ENCODE results near the gene TRMT10B.
A peak's percentile ranks its signal among the peaks of the same experiment; 100 is the strongest.

The TRMT10B gene, protein sequence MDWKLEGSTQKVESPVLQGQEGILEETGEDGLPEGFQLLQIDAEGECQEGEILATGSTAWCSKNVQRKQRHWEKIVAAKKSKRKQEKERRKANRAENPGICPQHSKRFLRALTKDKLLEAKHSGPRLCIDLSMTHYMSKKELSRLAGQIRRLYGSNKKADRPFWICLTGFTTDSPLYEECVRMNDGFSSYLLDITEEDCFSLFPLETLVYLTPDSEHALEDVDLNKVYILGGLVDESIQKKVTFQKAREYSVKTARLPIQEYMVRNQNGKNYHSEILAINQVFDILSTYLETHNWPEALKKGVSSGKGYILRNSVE

GRCh38 chr9:37753489-37754190 is at the start of gene TRMT10B:
Gene TRMT10B (plus strand): TSS chr9:37753805. CDS start chr9:37761932, 8,127 bp downstream.
- peak; percentile 63 for DNase-seq (ENCODE audit: low read depth)

DNA sequence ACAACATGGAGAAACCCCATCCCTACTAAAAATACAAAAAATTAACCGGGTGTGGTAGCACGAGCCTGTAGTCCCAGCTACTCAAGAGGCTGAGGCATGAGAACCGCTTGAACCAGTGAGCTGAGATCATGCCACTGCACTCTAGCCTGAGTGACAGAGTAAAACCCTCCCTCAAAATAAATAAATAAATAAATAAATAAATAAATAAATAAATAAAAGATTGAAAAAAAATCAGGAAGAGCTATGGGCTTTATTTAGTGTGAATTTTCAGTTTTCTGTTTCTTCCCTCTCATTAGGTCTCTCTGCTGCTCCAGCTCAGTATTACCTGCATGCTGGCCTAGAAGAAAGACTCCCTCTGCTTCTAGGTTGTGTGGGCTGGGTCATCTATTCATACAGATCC is 47.8 kb upstream of the TRMT10B start:
- DNase-seq (ENCODE audit: low read depth) = no peak

GRCh38 chr9:37706290-37706689 is 47.3 kb upstream of the TRMT10B start:
- no peak for DNase-seq (ENCODE audit: low read depth)

DNA sequence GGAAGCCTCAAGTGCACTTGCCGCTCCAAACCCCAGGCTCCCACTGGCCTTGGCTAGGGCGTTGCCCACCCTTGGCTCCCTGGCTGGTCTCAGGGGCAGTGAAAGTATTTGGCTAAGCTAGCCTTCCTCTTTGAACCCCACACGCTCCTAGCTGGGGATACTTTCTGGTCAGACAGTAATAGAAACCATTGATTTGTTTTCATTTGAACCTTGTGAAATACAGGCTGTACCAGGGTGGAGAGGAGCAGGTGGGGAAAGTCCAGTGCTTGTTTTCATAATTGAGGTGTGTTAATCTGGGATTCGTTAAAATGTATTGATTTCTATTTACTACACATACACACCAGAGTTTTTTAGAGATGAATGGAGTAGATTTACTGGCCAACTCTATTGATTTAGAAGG is 45.9 kb upstream of the TRMT10B start:
- DNase-seq (ENCODE audit: low read depth) = no peak

DNA sequence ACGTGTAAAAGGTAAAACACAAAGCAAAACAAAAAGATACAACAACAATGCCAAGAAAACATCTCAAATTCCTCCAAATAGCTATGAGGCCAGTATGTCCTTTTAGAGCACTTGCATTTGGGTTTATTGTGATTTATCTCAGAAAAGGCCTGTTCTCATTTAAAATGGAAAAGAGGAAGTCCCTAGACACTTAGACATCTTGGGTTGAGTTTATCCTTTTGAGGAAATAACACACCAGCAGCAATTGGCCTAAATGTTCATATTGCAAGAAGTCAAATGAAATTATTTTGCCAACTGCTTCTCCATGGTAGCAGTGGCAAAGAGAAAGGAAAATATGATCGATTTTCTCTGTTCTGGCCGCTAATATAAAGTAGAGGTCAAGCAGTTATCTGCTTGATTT is 43.6 kb upstream of the TRMT10B start:
- DNase-seq (ENCODE audit: low read depth) = no peak

GRCh38 chr9:37715260-37715659 is 38.3 kb upstream of the TRMT10B start:
- DNase-seq (ENCODE audit: low read depth) = no peak

DNA sequence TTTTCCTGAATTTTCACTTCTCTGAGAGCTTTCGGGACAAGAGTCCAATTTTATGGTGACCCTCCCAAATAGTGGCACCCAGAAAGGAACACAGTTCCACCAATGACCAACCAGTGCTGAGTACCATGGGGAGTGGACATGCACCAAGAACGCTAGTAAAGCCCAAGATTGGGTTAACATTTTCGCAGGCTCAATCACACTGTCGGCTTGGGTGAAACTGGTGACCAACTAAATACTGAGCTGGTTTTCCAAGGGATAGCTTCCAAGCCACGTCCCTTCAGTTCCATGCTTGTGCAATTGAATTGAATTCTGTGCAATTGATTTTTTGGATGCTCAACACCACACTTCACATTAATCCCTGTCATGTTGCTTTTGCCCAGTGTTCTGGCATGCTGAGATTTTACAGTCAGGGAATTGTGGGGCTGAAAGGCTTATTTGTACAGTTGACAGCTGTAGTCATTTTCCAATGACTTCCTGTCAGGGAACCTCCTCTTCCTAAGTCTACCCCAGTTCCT is 37.6 kb upstream of the TRMT10B start:
- no peak for DNase-seq (ENCODE audit: low read depth)

- no peak for DNase-seq (ENCODE audit: low read depth)
Measured at GRCh38 chr9:37719526-37719925, 34.1 kb upstream of the TRMT10B start.

DNA sequence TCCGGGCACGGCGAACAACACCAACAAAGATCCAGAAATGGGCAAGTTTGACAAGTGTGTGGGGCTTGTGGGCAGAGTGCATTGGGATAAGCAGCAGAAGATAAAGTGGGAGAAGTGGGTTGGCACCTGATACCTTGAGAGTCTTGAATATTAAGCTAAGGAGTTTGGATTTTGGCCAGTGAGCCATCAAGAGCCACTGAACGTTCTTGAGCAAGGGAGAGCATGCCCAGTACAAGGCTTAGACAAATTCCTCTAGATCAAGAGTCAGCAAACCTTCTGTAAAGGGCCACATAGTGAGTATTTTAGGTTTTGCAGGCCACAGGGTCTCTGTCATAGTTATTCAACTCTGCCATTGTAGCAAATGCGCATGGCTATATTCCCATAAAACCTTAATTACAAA is 26.6 kb upstream of the TRMT10B start:
- DNase-seq (ENCODE audit: low read depth) = no peak

GRCh38 chr9:37729499-37729898 is 24.1 kb upstream of the TRMT10B start:
- no peak for DNase-seq (ENCODE audit: low read depth)

GRCh38 chr9:37730256-37730655 is 23.3 kb upstream of the TRMT10B start:
- no peak for DNase-seq (ENCODE audit: low read depth)

- DNase-seq (ENCODE audit: low read depth) = no peak
Measured at GRCh38 chr9:37730839-37731238, 22.8 kb upstream of the TRMT10B start.

DNA sequence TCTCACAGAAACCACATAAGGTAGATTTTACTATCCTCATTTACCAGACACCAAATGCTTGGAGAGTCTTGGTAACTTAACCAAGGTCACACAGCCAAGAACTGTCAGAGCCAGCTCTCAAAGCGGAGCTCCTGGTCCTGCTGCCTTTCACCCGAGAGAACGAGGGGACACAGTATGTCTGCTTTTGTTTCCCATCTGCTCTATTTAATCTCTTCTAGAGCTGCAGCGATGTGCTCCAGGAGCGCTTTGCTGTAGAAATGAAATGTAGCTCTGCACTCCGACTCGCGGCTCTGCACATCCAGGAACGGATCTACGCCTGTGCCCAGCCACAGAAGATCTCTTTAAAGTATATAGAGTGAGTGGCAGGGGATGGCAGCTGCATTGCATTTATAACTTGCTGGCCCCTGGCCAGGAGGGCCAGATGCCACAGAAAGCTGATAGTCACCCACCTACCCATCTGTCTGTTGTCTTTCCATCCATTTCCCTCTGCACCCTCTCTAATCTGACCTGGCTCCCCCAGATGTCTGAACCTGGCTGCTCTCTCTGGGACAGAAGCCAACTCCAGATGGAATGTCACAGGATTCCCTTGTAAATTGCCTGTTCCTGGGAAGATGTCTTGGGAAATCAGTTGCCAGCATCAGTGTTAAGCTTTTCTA is 21.4 kb upstream of the TRMT10B start:
- no peak for DNase-seq (ENCODE audit: low read depth)

- DNase-seq (ENCODE audit: low read depth) = no peak
Measured at GRCh38 chr9:37732952-37733351, 20.7 kb upstream of the TRMT10B start.

- no peak for DNase-seq (ENCODE audit: low read depth)
Measured at GRCh38 chr9:37739222-37739621, 14.4 kb upstream of the TRMT10B start.

- DNase-seq (ENCODE audit: low read depth) = no peak
Measured at GRCh38 chr9:37740128-37740527, 13.5 kb upstream of the TRMT10B start.

- DNase-seq (ENCODE audit: low read depth) = no peak
Measured at GRCh38 chr9:37740631-37741328, 12.8 kb upstream of the TRMT10B start.

GRCh38 chr9:37745970-37746369 is 7.6 kb upstream of the TRMT10B start:
- no peak for DNase-seq (ENCODE audit: low read depth)

GRCh38 chr9:37746448-37747270 is 6.9 kb upstream of the TRMT10B start:
- DNase-seq (ENCODE audit: low read depth) = no peak

GRCh38 chr9:37747271-37747753 is 6.3 kb upstream of the TRMT10B start:
- DNase-seq (ENCODE audit: low read depth) = peak; percentile 62

DNA sequence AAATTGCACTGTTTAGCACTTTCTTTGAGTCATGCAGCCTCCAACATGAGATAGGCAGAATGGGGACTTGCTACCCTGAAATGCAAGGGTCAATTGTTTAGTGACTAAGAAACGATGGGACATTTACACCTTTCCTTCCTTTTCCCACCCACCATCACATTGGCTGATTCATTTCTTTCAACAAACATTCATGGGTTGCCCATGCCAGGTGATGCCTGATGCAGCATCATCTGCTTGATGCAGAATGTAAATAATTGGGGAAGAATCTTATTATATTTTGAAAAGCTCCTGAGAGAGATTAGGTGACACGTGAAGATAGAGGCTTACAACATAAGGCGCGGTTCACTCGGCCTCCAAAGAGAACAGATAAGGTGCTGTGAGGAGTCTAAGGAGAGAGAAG is 4.5 kb upstream of the TRMT10B start:
- DNase-seq (ENCODE audit: low read depth) = no peak
